GM21526 (cell line): ENCODE measurements around the gene CFAP210.
A peak's percentile ranks its signal among the peaks of the same experiment; 100 is the strongest.

Experiments used
- ATAC-seq: cut with Tn5 transposase; IDR thresholded peaks from one replicate; pipeline ENCODE4 v1.9.1; 2021; ENCODE audit warnings: moderate library complexity; ENCODE audit not compliant: unreplicated experiment, low FRiP score

The CFAP210 gene

GRCh38 chr2:169694113-169694893, at the start of gene CFAP210, which contains the start of gene PHOSPHO2:
Gene CFAP210 (minus strand): TSS chr2:169694405. CDS start chr2:169694327, 78 bp downstream.
Gene PHOSPHO2 (plus strand): TSS chr2:169694469. CDS start chr2:169700972, 6,503 bp downstream.
- peak; percentile 100 for ATAC-seq

GRCh38 chr2:169743549-169743948, 49.3 kb upstream of the CFAP210 start:
- ATAC-seq: no peak

GRCh38 chr2:169739351-169739750, 45.1 kb upstream of the CFAP210 start:
- ATAC-seq: no peak

- no peak for ATAC-seq
Observed at GRCh38 chr2:169738566-169739229, 44.5 kb upstream of the CFAP210 start.

- no peak for ATAC-seq
Observed at GRCh38 chr2:169736902-169737301, 42.7 kb upstream of the CFAP210 start.

- no peak for ATAC-seq
Observed at GRCh38 chr2:169735623-169736022, 41.4 kb upstream of the CFAP210 start.

- peak; percentile 35 for ATAC-seq
Observed at GRCh38 chr2:169734169-169734847, 40.1 kb upstream of the CFAP210 start.

GRCh38 chr2:169732583-169733358, 38.6 kb upstream of the CFAP210 start:
- ATAC-seq: no peak

GRCh38 chr2:169732075-169732474, 37.9 kb upstream of the CFAP210 start:
- ATAC-seq: no peak

- ATAC-seq: no peak
Observed at GRCh38 chr2:169729274-169729605, 35.0 kb upstream of the CFAP210 start.

GRCh38 chr2:169727065-169727464, 32.9 kb upstream of the CFAP210 start:
- ATAC-seq: no peak

GRCh38 chr2:169721016-169721415, 26.8 kb upstream of the CFAP210 start:
- no peak for ATAC-seq

- ATAC-seq: no peak
Observed at GRCh38 chr2:169718930-169719504, 24.8 kb upstream of the CFAP210 start.

- no peak for ATAC-seq
Observed at GRCh38 chr2:169717691-169718063, 23.5 kb upstream of the CFAP210 start.

- ATAC-seq: no peak
Observed at GRCh38 chr2:169716938-169717690, 22.9 kb upstream of the CFAP210 start.

GRCh38 chr2:169716238-169716886, 22.2 kb upstream of the CFAP210 start:
- ATAC-seq: no peak

- no peak for ATAC-seq
Observed at GRCh38 chr2:169715379-169716237, 21.4 kb upstream of the CFAP210 start.

GRCh38 chr2:169714699-169715098, 20.5 kb upstream of the CFAP210 start:
- no peak for ATAC-seq
